ENCODE measurements around the gene RALGAPA2.

The RALGAPA2 gene

DNA sequence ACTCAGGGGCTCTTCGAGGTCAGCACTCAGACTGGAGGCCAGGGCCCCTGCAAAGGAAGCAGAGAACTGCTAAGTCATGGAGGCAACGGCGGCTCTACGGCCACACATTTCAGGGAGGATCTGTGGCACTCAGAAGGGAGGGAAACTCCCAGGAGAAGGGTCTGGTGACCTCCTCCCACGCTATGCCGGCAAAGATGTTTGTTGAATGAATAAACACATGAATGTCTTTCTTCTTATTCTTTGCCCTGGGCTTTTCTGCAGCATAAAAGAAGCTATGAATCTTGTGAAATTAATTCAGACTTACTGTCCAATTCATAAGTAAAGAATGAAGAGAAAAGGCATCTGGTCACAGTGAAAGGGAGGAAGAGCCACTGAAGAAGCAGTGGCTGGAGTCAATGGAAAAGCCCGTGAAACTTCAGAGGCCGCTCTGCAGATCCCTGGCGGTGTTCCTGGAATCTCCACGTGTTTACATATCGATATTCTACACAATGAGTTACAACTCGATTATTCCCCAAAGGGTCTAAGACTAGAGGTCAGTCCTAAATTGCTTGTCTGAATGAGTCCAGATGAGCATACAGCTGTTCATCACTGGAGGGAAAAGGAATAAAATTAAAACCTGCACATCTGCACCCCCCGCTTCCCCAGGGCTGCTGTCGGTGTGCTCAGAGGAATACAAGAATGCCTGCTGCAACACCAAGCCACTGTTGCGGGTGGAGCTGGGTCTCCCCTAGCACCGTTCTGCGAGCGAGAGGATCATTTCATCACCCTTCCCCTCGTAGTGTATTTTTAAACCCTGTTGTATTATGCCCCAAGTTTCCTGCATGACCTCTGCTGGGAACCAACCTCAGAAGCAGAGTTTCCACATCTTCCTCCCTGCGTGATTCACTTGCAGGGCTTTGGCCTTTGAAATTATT, 319.0 kb downstream of the RALGAPA2 start:
- no peak for DNase-seq

DNA sequence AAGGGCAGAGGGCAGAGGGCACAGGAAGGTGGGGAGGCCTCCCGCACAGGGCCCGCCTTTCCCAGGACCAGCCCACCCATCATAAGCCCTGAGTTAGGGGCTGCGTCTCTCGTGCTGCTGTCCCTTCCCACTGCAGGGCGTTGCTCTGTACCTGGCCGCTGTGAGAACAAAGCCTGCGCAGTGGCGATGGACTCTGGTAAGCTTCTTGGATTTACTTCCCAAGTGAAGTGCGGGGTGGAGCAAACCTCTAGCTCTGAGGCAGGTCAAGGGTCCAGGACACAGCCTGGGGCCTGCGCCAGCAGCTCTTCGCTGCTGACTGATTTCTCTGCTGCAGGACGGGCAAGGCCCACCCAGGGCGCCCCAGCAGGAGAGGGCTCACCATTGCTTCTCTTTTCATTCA, 320.7 kb downstream of the RALGAPA2 start:
- no peak for DNase-seq

DNA sequence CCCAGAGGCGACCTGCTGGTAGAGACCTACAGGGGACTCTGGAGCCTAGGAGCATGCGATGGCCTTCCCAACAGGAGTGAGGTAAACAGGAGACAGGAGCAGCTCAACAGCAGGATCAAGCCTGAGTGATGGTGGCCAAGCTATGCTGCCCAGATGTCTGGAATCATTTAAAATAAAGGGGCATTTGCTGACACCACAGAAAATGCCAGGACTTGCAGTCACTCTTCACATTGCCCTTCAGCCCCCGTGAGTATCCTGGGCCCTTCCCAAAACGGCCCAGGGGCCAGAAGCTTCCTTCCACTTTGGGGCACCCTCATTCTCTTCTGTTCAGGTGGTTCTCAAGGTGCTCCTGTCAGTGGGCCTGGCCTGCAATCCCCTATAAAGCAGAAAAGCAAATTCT, 321.3 kb downstream of the RALGAPA2 start:
- DNase-seq = no peak

- DNase-seq = no peak
Measured at GRCh38 chr20:20390393-20390792, 322.1 kb downstream of the RALGAPA2 start.

- no peak for DNase-seq
Measured at GRCh38 chr20:20386192-20386591, 326.3 kb downstream of the RALGAPA2 start.

- DNase-seq = no peak
Measured at GRCh38 chr20:20375862-20376261, 336.6 kb downstream of the RALGAPA2 start.

GRCh38 chr20:20373091-20373571, 339.3 kb downstream of the RALGAPA2 start:
- DNase-seq = no peak

DNA sequence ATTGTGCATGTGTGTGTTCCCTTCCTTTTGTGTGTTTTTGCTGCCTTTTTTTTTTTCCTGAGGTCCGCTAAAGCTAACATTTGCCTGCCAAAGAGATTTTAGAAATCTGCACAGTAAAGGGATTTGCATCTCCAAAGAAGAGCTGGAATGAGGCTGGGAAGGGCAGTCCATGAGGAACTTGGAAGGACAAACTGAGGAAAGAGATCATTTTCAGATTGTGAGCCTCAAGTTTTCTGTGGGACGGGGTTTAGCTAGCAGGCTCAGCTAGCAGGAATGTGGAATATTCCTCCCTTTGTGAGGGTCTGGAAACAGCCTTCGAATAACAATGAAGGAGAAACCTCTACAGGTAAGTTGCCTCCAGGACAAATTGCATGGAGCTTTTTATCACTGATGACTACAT, 340.8 kb downstream of the RALGAPA2 start:
- no peak for DNase-seq

GRCh38 chr20:20371083-20371482, 341.4 kb downstream of the RALGAPA2 start:
- DNase-seq = no peak

DNA sequence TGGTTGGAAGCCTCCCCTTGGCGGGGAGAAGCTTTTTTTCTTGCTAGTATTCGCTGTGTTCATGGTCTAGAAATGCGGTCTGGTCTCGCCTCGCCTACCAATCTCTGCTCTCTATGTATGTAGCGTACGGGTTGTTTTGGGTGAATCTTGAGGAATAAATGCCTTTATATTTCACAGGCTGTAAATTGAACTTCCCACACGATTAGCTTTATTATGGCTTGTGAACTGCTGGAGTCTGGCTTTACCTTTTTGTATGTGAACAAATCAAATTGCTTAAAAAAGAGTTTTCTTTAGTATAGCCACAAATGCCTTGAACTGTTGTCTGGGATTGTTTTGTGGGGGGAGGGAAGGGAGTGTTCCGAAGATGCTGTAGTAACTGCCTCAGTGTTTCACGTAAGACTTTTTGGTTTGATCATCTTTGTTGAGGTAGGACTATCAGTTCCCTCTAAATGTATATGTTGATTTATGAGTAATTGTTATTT, 342.3 kb downstream of the RALGAPA2 start:
- no peak for DNase-seq

- DNase-seq = no peak
Measured at GRCh38 chr20:20369250-20370093, 343.0 kb downstream of the RALGAPA2 start.

- no peak for DNase-seq
Measured at GRCh38 chr20:20368418-20369249, 343.8 kb downstream of the RALGAPA2 start.

- no peak for DNase-seq
Measured at GRCh38 chr20:20367575-20368417, 344.6 kb downstream of the RALGAPA2 start, which contains the start of gene INSM1. Gene INSM1 (plus strand): TSS chr20:20368104. CDS start chr20:20368268, 164 bp downstream.

GRCh38 chr20:20366876-20367574, 345.4 kb downstream of the RALGAPA2 start:
- DNase-seq = no peak

DNA sequence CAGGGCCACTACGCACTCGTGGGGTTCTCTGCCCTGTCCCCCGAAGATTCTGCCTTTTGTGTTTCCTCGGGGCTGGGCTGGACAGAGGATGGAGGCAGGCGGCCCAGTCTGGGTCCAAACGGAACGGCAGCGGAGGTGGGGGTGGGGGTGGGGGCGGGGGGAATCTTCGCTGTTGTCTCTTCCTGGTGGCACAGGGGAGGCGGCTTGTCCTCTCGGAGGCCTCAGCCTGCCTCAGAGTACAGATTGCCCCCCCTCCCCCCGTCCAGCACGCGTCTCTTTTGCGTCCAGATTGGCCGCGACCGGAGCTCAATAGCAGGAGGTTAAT, 345.9 kb downstream of the RALGAPA2 start:
- DNase-seq = no peak

GRCh38 chr20:20365480-20366161, 346.8 kb downstream of the RALGAPA2 start:
- DNase-seq = no peak

DNA sequence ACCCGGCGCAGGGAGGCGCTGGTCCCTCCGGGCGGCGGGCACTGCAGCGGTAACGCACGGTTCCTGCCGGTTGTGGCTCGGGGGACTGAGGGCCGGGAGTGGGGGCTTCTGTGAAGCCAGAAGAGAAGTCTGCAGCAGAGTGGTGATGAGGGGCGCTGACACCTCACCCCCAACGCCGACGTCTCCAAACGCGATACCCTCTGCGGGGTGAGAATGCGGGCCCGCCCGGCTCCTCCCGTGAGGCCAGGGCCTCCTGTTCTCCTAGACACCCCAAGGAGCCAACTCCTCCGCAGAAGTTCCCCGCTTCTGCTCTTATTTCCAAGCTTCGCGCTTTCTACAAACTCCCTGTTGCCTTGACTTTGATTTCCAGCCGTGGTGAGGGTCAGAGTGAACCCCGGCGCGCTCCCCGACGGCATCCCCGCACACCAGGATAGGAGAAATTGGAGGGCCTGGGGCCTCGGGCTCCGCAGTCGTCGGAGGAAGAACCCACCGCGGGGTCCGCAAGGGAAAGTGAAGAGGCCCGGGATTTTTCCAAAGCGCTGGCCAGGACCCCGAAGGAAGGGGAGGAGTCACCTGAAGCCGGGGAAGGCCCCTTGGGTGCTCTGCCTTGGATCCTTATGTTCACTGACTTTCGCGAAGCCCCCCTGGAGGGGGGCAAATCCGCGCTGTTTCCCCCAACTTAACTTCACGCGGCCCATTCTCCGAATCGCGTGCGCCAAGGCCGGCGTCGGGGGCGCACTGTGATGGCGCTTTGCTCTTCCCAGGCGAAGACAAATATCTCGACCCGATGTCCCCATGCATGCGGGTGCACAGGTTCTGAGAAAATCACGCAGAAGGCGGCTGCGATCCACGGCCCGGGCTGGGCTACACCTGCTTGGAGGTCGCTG, 347.6 kb downstream of the RALGAPA2 start:
- DNase-seq = no peak

GRCh38 chr20:20363799-20364592, 348.4 kb downstream of the RALGAPA2 start:
- DNase-seq = no peak

GRCh38 chr20:20363434-20363798, 349.0 kb downstream of the RALGAPA2 start:
- DNase-seq = no peak

Measured in activated CD4-positive, alpha-beta T cell treated with anti-CD3 and anti-CD28 coated beads, Interleukin-2, amount 50 U/mL, for 16 hours (primary cell).